Activated CD4-positive, alpha-beta T cell treated with anti-CD3 and anti-CD28 coated beads for 36 hours (primary cell): ENCODE measurements around the gene GK2. TPM values are rescaled to one million over a fixed set of nuclear protein-coding genes. Genes with fewer than 3 reads are reported as not detected.

ENCODE experiments used
- ATAC-seq: fragments of 200-7000 bp; cut with Tn5 transposase; one replicate; pipeline ENCODE4 v1.10.0; 2021; ENCODE audit warnings: mild to moderate bottlenecking, moderate library complexity
- CTCF ChIA-PET: fragments of 350-600 bp; sonication (Branson Sonifier 250); formaldehyde crosslinking; loops from one replicate; lab custom pipeline; 2021; ENCODE audit warnings: antibody characterized with exemption; lab: Charles Lee
- POLR2A ChIA-PET: fragments of 350-600 bp; sonication (Branson Sonifier 250); formaldehyde crosslinking; loops from one replicate; lab custom pipeline; 2021; ENCODE audit warnings: antibody characterized with exemption, inconsistent platforms; lab: Charles Lee
- DNase-seq: peaks from one replicate; pipeline ENCODE4 v3.0.0-alpha.2; 2020
- H3K27ac Mint-ChIP-seq: one replicate; pipeline ENCODE4 v1.8.0; 2021; ENCODE audit warnings: mixed read lengths
- H3K27me3 Mint-ChIP-seq: one replicate; pipeline ENCODE4 v1.8.0; 2021; ENCODE audit warnings: mixed read lengths
- H3K36me3 Mint-ChIP-seq: one replicate; pipeline ENCODE4 v1.8.0; 2021; ENCODE audit warnings: low read depth, mixed read lengths
- H3K4me1 Mint-ChIP-seq: one replicate; pipeline ENCODE4 v1.8.0; 2021; ENCODE audit warnings: mixed read lengths
- H3K4me3 Mint-ChIP-seq: one replicate; pipeline ENCODE4 v1.8.0; 2021; ENCODE audit warnings: mild to moderate bottlenecking, moderate library complexity, mixed read lengths
- H3K9me3 Mint-ChIP-seq: one replicate; pipeline ENCODE4 v1.8.0; 2021; ENCODE audit warnings: low read depth, mixed read lengths
- intact Hi-C, 2 experiments: fragments of 100-400 bp; cut with DNase I in 1 of 2; cut with micrococcal nuclease in 1 of 2; formaldehyde crosslinking; loops; one replicate each; pipeline versions ENCODE4 v1.14.2 to v1.15.1; 2022 to 2024; cut with DNase I, micrococcal nuclease
- total RNA-seq, 2 experiments: library from RNA; stranded (reverse); gene quantifications; one replicate each; pipeline ENCODE4 v1.2.3, GENCODE V29; 2021

The GK2 gene
- total RNA-seq = not detected

DNA sequence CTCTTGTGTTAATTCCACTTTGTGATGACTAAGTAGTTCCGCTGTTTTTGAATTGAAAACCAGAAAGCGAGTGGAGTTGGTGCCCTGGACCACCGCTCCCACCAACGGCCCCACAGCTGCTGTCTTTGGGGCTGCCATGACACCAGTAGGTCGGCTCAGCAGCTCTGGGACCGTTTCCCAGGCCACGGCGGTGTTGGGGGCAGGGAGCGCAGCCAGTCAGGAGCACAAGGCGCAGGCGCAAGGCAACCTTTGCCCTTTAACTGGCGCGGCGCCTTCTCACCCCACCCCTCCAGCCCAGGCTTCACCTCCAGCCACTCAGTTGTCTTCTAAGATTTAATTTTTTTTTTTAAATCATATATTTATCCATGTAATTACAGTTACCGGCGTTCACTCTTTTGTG is at the start of gene GK2:
TSS of gene GK2 (minus strand) at position 166 of the 400 bp plus-strand sequence. CDS start at position 138, 28 bp downstream.
- DNase-seq (no peak), ATAC-seq (no peak)
- Mint-ChIP-seq H3K27me3 (no peaks in the 10 kb centered on the region), H3K27ac (no peak within 1 kb of the TSS), H3K36me3 (no peaks in the 10 kb centered on the region), H3K4me3 (no peak within 1 kb of the TSS), H3K9me3 (no peaks in the 10 kb centered on the region), H3K4me1 (no peaks in the 10 kb centered on the region)
- ChIA-PET CTCF (no interaction called here), POLR2A (interaction anchor here (0.6 kb wide), 1 partner anchor 45 kb away, joined by 3 read pairs; no protein-coding TSS in a partner anchor)
- intact Hi-C loops = no loop called here

GRCh38 chr4:79455216-79455615 is 47.2 kb upstream of the GK2 start:
- no peak for ATAC-seq
- DNase-seq = no peak
- CTCF ChIA-PET = no interaction called here
- no peaks in the 10 kb centered on the region for H3K9me3 Mint-ChIP-seq
- H3K4me3 Mint-ChIP-seq = no peak overlapping the region
- POLR2A ChIA-PET = no interaction called here
- no peak overlapping the region for H3K27ac Mint-ChIP-seq
- intact Hi-C loops = no loop called here
- H3K36me3 Mint-ChIP-seq = no peaks in the 10 kb centered on the region
- H3K27me3 Mint-ChIP-seq = peaks cover 1% of the 10 kb centered on the region
- H3K4me1 Mint-ChIP-seq = no peaks in the 10 kb centered on the region

DNA sequence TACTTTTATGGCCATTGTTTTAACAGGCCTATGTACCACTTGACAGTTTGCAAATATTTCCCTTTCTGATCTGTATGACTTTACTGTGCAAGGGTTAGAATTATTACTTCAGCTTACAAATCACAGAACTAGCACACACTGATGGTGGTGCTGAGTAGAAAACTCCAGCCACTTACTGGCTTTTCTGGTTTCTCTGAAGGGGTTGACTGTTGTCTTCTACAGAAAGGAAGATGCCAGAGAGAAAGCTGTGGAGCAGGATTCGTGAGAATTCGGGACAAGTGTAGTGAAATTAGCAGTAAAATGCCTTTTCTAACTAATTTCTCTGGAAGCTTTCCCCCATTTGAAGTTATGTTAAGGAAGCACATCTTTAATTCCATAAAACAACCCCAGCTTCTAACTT is 46.6 kb upstream of the GK2 start:
- Mint-ChIP-seq H3K4me1 (no peaks in the 10 kb centered on the region), H3K27me3 (peaks cover 1% of the 10 kb centered on the region), H3K9me3 (no peaks in the 10 kb centered on the region), H3K27ac (no peak overlapping the region), H3K36me3 (no peaks in the 10 kb centered on the region), H3K4me3 (no peak overlapping the region)
- intact Hi-C loops = no loop called here
- DNase-seq = no peak
- ATAC-seq = no peak
- ChIA-PET CTCF (no interaction called here), POLR2A (no interaction called here)

DNA sequence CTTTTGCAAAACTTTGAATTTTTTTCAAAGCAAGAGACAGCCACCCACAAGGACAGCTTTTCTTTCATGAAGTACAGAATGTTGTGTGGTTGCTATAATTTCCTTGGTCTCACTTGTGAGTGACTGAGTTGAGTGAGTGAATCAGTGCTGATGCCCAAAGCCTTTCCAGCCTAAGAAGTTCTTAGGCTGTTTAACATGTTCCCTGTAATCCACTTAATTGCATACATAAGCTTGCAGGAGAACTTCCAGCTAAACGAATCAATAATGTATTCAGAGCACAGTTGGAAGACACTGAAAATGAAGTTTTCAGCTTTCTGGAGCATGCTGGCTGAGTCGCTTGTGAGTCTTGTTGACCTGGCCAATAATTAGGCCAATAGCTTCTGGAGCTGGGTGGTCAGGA is 42.0 kb upstream of the GK2 start:
- no peak overlapping the region for H3K27ac Mint-ChIP-seq
- intact Hi-C loops = no loop called here
- H3K4me1 Mint-ChIP-seq = no peaks in the 10 kb centered on the region
- H3K9me3 Mint-ChIP-seq = no peaks in the 10 kb centered on the region
- no peak for ATAC-seq
- DNase-seq = no peak
- CTCF ChIA-PET = no interaction called here
- H3K27me3 Mint-ChIP-seq = no peaks in the 10 kb centered on the region
- POLR2A ChIA-PET = no interaction called here
- no peak overlapping the region for H3K4me3 Mint-ChIP-seq
- H3K36me3 Mint-ChIP-seq = no peaks in the 10 kb centered on the region

GRCh38 chr4:79446145-79446544 is 38.1 kb upstream of the GK2 start:
- no peak overlapping the region for H3K27ac Mint-ChIP-seq
- ATAC-seq (no peak), DNase-seq (no peak)
- H3K9me3 Mint-ChIP-seq = no peaks in the 10 kb centered on the region
- CTCF ChIA-PET = no interaction called here
- POLR2A ChIA-PET = no interaction called here
- no peaks in the 10 kb centered on the region for H3K4me1 Mint-ChIP-seq
- H3K27me3 Mint-ChIP-seq = peaks cover 4% of the 10 kb centered on the region
- H3K4me3 Mint-ChIP-seq = no peak overlapping the region
- intact Hi-C loops = no loop called here
- no peaks in the 10 kb centered on the region for H3K36me3 Mint-ChIP-seq

- CTCF ChIA-PET = no interaction called here
- Mint-ChIP-seq H3K9me3 (no peaks in the 10 kb centered on the region), H3K27ac (no peak overlapping the region), H3K4me1 (no peaks in the 10 kb centered on the region), H3K36me3 (no peaks in the 10 kb centered on the region), H3K4me3 (no peak overlapping the region), H3K27me3 (peaks cover 7% of the 10 kb centered on the region)
- intact Hi-C loops = no loop called here
- DNase-seq = no peak
- POLR2A ChIA-PET = no interaction called here
- no peak for ATAC-seq
Measured at GRCh38 chr4:79445371-79445781, 37.3 kb upstream of the GK2 start.

DNA sequence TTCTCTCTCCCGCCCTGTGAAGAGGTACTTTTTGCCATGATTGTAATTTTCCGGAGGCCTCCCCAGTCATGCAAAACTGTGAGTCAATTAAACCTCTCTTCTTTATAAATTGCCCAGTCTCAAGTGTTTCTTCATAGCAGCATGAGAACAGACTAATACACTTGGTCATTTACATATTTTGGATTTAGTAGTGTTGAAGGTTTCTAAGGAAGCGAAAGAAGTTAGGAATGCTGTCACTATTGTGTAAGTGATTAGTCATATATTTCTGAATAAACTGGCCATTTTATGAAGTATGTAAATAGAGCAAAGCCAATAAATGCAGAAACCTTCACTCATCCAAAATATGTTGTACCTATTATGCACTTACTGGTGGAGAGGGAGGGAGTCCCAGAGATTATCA is 34.4 kb upstream of the GK2 start:
- ChIA-PET POLR2A (no interaction called here), CTCF (no interaction called here)
- no peak overlapping the region for H3K4me3 Mint-ChIP-seq
- H3K27me3 Mint-ChIP-seq = peaks cover 7% of the 10 kb centered on the region
- DNase-seq = no peak
- H3K9me3 Mint-ChIP-seq = no peaks in the 10 kb centered on the region
- H3K36me3 Mint-ChIP-seq = no peaks in the 10 kb centered on the region
- H3K27ac Mint-ChIP-seq = no peak overlapping the region
- intact Hi-C loops = no loop called here
- H3K4me1 Mint-ChIP-seq = no peaks in the 10 kb centered on the region
- ATAC-seq = no peak

GRCh38 chr4:79439489-79439888 is 31.5 kb upstream of the GK2 start:
- no peak for DNase-seq
- Mint-ChIP-seq H3K4me3 (no peak overlapping the region), H3K4me1 (no peaks in the 10 kb centered on the region), H3K36me3 (no peaks in the 10 kb centered on the region), H3K9me3 (no peaks in the 10 kb centered on the region), H3K27me3 (peaks cover 7% of the 10 kb centered on the region), H3K27ac (no peak overlapping the region)
- intact Hi-C loops = no loop called here
- ChIA-PET CTCF (interaction anchor here (0.9 kb wide), 1 partner anchor 8 kb away, joined by 3 read pairs; no protein-coding TSS in a partner anchor), POLR2A (no interaction called here)
- no peak for ATAC-seq

- ChIA-PET POLR2A (no interaction called here), CTCF (interaction anchor here (0.7 kb wide), 1 partner anchor 116 kb away, joined by 3 read pairs; no protein-coding TSS in a partner anchor)
- H3K4me1 Mint-ChIP-seq = no peaks in the 10 kb centered on the region
- no peaks in the 10 kb centered on the region for H3K36me3 Mint-ChIP-seq
- no peak for DNase-seq
- no peak for ATAC-seq
- H3K27ac Mint-ChIP-seq = no peak overlapping the region
- H3K27me3 Mint-ChIP-seq = no peaks in the 10 kb centered on the region
- H3K4me3 Mint-ChIP-seq = no peak overlapping the region
- no peaks in the 10 kb centered on the region for H3K9me3 Mint-ChIP-seq
- intact Hi-C loops = no loop called here
Measured at GRCh38 chr4:79431839-79432238, 23.8 kb upstream of the GK2 start.

GRCh38 chr4:79429113-79429903 is 21.3 kb upstream of the GK2 start:
- ATAC-seq = no peak
- CTCF ChIA-PET = interaction anchor here (0.6 kb wide), 1 partner anchor 82 kb away, joined by 3 read pairs; no protein-coding TSS in a partner anchor
- intact Hi-C loops = no loop called here

DNA sequence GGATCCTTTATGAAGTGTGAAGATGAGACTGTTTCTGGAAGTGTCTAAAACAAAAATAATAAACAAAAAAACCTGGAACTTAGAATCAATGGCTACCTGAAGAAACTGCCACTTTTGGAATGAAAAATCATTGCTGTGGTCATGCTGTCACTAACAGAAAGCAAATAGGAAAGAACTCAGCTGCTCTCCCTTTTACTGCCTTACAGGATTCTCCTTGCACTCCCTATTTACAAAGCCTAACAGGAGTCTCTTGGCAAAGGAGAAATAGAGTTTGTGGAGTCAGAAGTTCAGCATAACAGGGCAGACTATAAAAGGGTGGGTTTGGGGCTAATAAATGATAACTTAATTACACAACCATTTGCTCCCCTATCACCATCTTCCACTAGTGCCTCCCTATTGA is 19.0 kb upstream of the GK2 start:
- DNase-seq = no peak
- no peak for ATAC-seq
- no peaks in the 10 kb centered on the region for H3K4me1 Mint-ChIP-seq
- intact Hi-C loops = no loop called here
- ChIA-PET CTCF (no interaction called here), POLR2A (no interaction called here)
- H3K9me3 Mint-ChIP-seq = no peaks in the 10 kb centered on the region
- H3K27me3 Mint-ChIP-seq = no peaks in the 10 kb centered on the region
- H3K4me3 Mint-ChIP-seq = no peak overlapping the region
- no peak overlapping the region for H3K27ac Mint-ChIP-seq
- H3K36me3 Mint-ChIP-seq = no peaks in the 10 kb centered on the region

More at GRCh38 chr4:79429113-79429903, 21.3 kb upstream of the GK2 start:
- POLR2A ChIA-PET = no interaction called here
- H3K27me3 Mint-ChIP-seq = no peaks in the 10 kb centered on the region
- no peaks in the 10 kb centered on the region for H3K36me3 Mint-ChIP-seq
- H3K27ac Mint-ChIP-seq = no peak overlapping the region
- no peak for DNase-seq
- no peak overlapping the region for H3K4me3 Mint-ChIP-seq
- H3K9me3 Mint-ChIP-seq = no peaks in the 10 kb centered on the region
- no peaks in the 10 kb centered on the region for H3K4me1 Mint-ChIP-seq

- Mint-ChIP-seq H3K4me1 (no peaks in the 10 kb centered on the region), H3K27ac (no peak overlapping the region), H3K36me3 (no peaks in the 10 kb centered on the region), H3K9me3 (no peaks in the 10 kb centered on the region), H3K27me3 (no peaks in the 10 kb centered on the region), H3K4me3 (no peak overlapping the region)
- no peak for ATAC-seq
- intact Hi-C loops = no loop called here
- DNase-seq = no peak
- ChIA-PET POLR2A (no interaction called here), CTCF (no interaction called here)
Measured at GRCh38 chr4:79425586-79425985, 17.6 kb upstream of the GK2 start.
